ENCODE data around the gene C1orf159. TPM values are rescaled to one million over a fixed set of nuclear protein-coding genes. Genes with fewer than 3 reads are reported as not detected.

The C1orf159 gene
- total and polyA plus RNA-seq, 2 donors from 2014 or later = 8.6 to 14.8 TPM

DNA sequence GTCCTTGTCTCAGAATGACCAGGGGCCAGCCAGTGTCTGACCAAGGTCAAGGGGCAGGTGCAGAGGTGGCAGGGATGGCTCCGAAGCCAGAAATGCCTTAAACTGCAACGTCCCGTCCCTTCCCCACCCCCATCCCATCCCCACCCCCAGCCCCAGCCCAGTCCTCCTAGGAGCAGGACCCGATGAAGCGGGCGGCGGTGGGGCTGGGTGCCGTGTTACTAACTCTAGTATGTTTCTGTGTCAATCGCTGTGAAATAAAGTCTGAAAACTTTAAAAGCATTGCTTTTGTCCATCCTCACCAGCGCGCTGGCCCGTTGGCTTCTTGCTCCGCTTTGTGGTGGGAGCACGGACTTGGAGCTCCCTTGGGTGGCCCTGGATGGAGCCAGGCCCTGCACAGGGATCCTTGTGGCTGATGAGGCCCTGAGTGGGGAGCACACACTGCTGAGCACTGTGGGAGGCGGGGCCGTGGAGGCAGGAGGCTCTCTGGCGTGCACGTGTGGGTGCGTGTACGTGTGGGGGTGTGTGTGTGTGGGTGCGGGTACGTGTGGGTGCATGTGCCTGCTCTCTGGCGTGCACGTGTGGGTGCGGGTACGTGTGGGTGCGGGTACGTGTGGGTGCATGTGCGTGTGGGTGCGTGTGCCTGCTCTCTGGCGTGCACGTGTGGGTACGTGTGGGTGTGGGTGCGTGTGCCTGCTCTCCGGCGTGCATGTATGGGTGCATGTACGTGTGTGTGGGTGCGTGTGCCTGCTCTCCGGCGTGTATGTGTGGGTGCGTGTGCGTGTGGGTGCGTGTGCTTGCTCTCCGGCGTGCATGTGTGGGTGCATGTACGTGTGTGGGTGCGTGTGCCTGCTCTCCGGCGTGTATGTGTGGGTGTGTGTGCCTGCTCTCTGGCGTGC lies 59.8 kb downstream of the C1orf159 start:
- no peak for TF ChIP-seq CTCF (IDR thresholded peaks at IDR 0.05; ENCODE audit: borderline replicate concordance, extremely low read depth, insufficient read depth)
- no peak for DNase-seq
- no peak for FAIRE-seq
- no peaks in the 10 kb centered on the region for H3K9me3 ChIP-seq (ENCODE audit: control insufficient read depth in 2 of 3, insufficient read depth in 1 of 3, low read length in 3 of 3)
- peaks cover 4% of the 10 kb centered on the region for H3K27me3 ChIP-seq (ENCODE audit: control insufficient read depth, insufficient read depth, low read length)
- H3K4me3 ChIP-seq (ENCODE audit: low read length in 3 of 3) = no peak overlapping the region
- peaks cover 3 to 8% (median 5%) of the 10 kb centered on the region in 3 donors for H3K36me3 ChIP-seq (ENCODE audit: control insufficient read depth in 2 of 3, insufficient read depth in 3 of 3, low read length in 3 of 3)
- H3K27ac ChIP-seq (ENCODE audit: low read depth in 2 of 2, low read length in 2 of 2) = no peak overlapping the region
- H3K4me1 ChIP-seq (ENCODE audit: control insufficient read depth in 2 of 3, insufficient read depth in 2 of 3, low read depth in 1 of 3, low read length in 3 of 3) = peaks cover 0 to 7% (median 0%) of the 10 kb centered on the region in 3 donors
- intact Hi-C loops (cut with DNase I) = no loop called here
- no peak overlapping the region for H3K9ac ChIP-seq (ENCODE audit: low read length in 3 of 3)

GRCh38 chr1:1054971-1055370 lies 60.9 kb downstream of the C1orf159 start:
- Histone ChIP-seq H3K27me3 (ENCODE audit: control insufficient read depth, insufficient read depth, low read length) (peaks cover 2% of the 10 kb centered on the region), H3K9ac (ENCODE audit: low read length in 3 of 3) (no peak overlapping the region), H3K27ac (ENCODE audit: low read depth in 2 of 2, low read length in 2 of 2) (no peak overlapping the region), H3K4me3 (ENCODE audit: low read length in 3 of 3) (no peak overlapping the region), H3K36me3 (ENCODE audit: control insufficient read depth in 2 of 3, insufficient read depth in 3 of 3, low read length in 3 of 3) (peaks cover 3 to 8% (median 5%) of the 10 kb centered on the region in 3 donors), H3K4me1 (ENCODE audit: control insufficient read depth in 2 of 3, insufficient read depth in 2 of 3, low read depth in 1 of 3, low read length in 3 of 3) (peaks cover 0 to 7% (median 0%) of the 10 kb centered on the region in 3 donors), H3K9me3 (ENCODE audit: control insufficient read depth in 2 of 3, insufficient read depth in 1 of 3, low read length in 3 of 3) (no peaks in the 10 kb centered on the region)
- no peak for FAIRE-seq
- intact Hi-C loops (cut with DNase I) = no loop called here
- no peak for DNase-seq
- TF ChIP-seq CTCF (IDR thresholded peaks at IDR 0.05; ENCODE audit: borderline replicate concordance, extremely low read depth, insufficient read depth) = no peak

GRCh38 chr1:1054099-1054700 lies 61.7 kb downstream of the C1orf159 start:
- Histone ChIP-seq H3K36me3 (ENCODE audit: control insufficient read depth in 2 of 3, insufficient read depth in 3 of 3, low read length in 3 of 3) (peaks cover 3 to 8% (median 5%) of the 10 kb centered on the region in 3 donors), H3K4me1 (ENCODE audit: control insufficient read depth in 2 of 3, insufficient read depth in 2 of 3, low read depth in 1 of 3, low read length in 3 of 3) (peaks cover 0 to 4% (median 0%) of the 10 kb centered on the region in 3 donors), H3K9me3 (ENCODE audit: control insufficient read depth in 2 of 3, insufficient read depth in 1 of 3, low read length in 3 of 3) (no peaks in the 10 kb centered on the region), H3K9ac (ENCODE audit: low read length in 3 of 3) (no peak overlapping the region), H3K4me3 (ENCODE audit: low read length in 3 of 3) (no peak overlapping the region), H3K27me3 (ENCODE audit: control insufficient read depth, insufficient read depth, low read length) (no peaks in the 10 kb centered on the region), H3K27ac (ENCODE audit: low read depth in 2 of 2, low read length in 2 of 2) (no peak overlapping the region)
- TF ChIP-seq CTCF (IDR thresholded peaks at IDR 0.05; ENCODE audit: borderline replicate concordance, extremely low read depth, insufficient read depth) = no peak
- intact Hi-C loops (cut with DNase I) = no loop called here
- FAIRE-seq (no peak), DNase-seq (no peak)

All from kidney (tissue), 14 donors.